HG03066 (cell line): ENCODE results near the gene STAB1.

ENCODE experiments used
- ATAC-seq: cut with Tn5 transposase; IDR thresholded peaks from one replicate; pipeline ENCODE4 v1.9.1; 2021; ENCODE audit warnings: low read depth; ENCODE audit not compliant: unreplicated experiment

The STAB1 gene

GRCh38 chr3:52494886-52495495 is at the start of gene STAB1:
STAB1 (plus strand) TSS chr3:52495338; CDS start chr3:52495414, 76 bp downstream.
- no peak for ATAC-seq

- no peak for ATAC-seq
Measured at GRCh38 chr3:52446042-52446441, 49.1 kb upstream of the STAB1 start.

GRCh38 chr3:52446631-52447511 is 48.3 kb upstream of the STAB1 start:
- ATAC-seq: no peak

- ATAC-seq: no peak
Measured at GRCh38 chr3:52447512-52448355, 47.4 kb upstream of the STAB1 start.

GRCh38 chr3:52450489-52451236 is 44.5 kb upstream of the STAB1 start:
- no peak for ATAC-seq

GRCh38 chr3:52451237-52452083 is 43.7 kb upstream of the STAB1 start:
- no peak for ATAC-seq

- ATAC-seq: no peak
Measured at GRCh38 chr3:52452126-52452525, 43.0 kb upstream of the STAB1 start.

GRCh38 chr3:52452570-52453221 is 42.4 kb upstream of the STAB1 start:
- ATAC-seq: no peak

GRCh38 chr3:52453496-52454249 is 41.5 kb upstream of the STAB1 start, which contains the start of gene TNNC1:
TNNC1 (minus strand) TSS chr3:52454041; CDS start chr3:52454015, 26 bp downstream.
- no peak for ATAC-seq

- ATAC-seq: no peak
Measured at GRCh38 chr3:52454250-52454937, 40.7 kb upstream of the STAB1 start.

GRCh38 chr3:52454938-52455282 is 40.2 kb upstream of the STAB1 start:
- ATAC-seq: peak; percentile 6

GRCh38 chr3:52455283-52456168 is 39.6 kb upstream of the STAB1 start, which contains the start of gene NISCH:
NISCH (plus strand) TSS chr3:52455604; CDS start chr3:52455642, 38 bp downstream.
- ATAC-seq: peak; percentile 74

GRCh38 chr3:52456169-52456799 is 38.9 kb upstream of the STAB1 start:
- no peak for ATAC-seq

- ATAC-seq: no peak
Measured at GRCh38 chr3:52456800-52457183, 38.3 kb upstream of the STAB1 start.

GRCh38 chr3:52458031-52458760 is 36.9 kb upstream of the STAB1 start:
- ATAC-seq: no peak
